Measurements from ENCODE around the gene THBS4. TPM values are rescaled to one million over a fixed set of nuclear protein-coding genes. Genes with fewer than 3 reads are reported as not detected.

Gene THBS4
- total and polyA plus RNA-seq, 9 of the 15 experiments (the other 6 are each of a cell fraction or from before 2014, with no cell fraction given), result 0.07 to 0.08 TPM; not detected in 7

DNA sequence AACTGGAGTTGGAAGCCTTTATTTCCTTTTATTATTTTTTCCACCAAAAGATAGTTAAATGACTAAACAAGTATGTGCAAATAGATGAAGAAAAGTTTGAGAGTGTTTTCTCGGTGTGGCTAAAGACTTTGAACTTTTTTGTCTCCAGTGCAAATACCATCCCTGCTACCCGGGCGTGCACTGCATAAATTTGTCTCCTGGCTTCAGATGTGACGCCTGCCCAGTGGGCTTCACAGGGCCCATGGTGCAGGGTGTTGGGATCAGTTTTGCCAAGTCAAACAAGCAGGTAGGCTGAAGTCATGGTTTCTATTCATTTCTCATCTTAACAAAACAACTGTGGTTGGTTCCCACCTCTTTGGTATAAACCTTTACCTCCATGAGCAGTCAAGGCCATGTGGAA, 26.4 kb downstream of the THBS4 start:
- no TSS peak for BruUV-seq (replicated peaks)
- in situ Hi-C loops (cut with MboI), result no loop called here
- Histone ChIP-seq H3K4me3 (no peak overlapping the region), H3K9me3 (replicated peaks; ENCODE audit: control insufficient read depth, insufficient read depth, low read depth, low read length) (no peaks in the 10 kb centered on the region; the same call in 1 of the 2 replicates), H3K9me1 (ENCODE audit: control insufficient read depth, insufficient read depth, low read length) (no peaks in the 10 kb centered on the region), H3K4me2 (ENCODE audit: insufficient read depth, low read length) (no peak overlapping the region), H3K79me2 (ENCODE audit: control insufficient read depth, insufficient read depth, low read length) (no peaks in the 10 kb centered on the region), H3K27me3 (ENCODE audit: control insufficient read depth in 2 of 2, insufficient read depth in 2 of 2, low read length in 2 of 2) (peaks cover 35 to 44% of the 10 kb centered on the region in 2 experiments), H3K36me3 (ENCODE audit: control insufficient read depth, insufficient read depth, low read length) (no peaks in the 10 kb centered on the region), H4K20me1 (replicated peaks; ENCODE audit: control insufficient read depth, insufficient read depth, low read length) (no peaks in the 10 kb centered on the region), H3K9ac (ENCODE audit: insufficient read depth in 1 of 2, low read depth in 2 of 2, low read length in 2 of 2) (no peak overlapping the region), H2AFZ (ENCODE audit: low read depth, low read length) (no peak overlapping the region), H3K27ac (ENCODE audit: extremely low read depth, low read depth, low read length) (no peak overlapping the region), H3K4me1 (replicated peaks in 1 of 2; ENCODE audit: control insufficient read depth in 2 of 2, insufficient read depth in 2 of 2, low read length in 2 of 2) (no peaks in the 10 kb centered on the region)
- intact Hi-C loops (cut with micrococcal nuclease), result no loop called here
- WGBS (ENCODE audit: insufficient coverage, low coverage, missing lambda C conversion rate), result 0% methylated on average over 4 of the region's 4 CpGs
- DNase-seq (ENCODE audit: extremely low read depth in 1 of 4, low spot score in 3 of 4) (no peak), FAIRE-seq (no peak), ATAC-seq (no peak)
- CTCF ChIA-PET (ENCODE audit: low intra/inter-chr PET ratio), result no interaction called here
- TF ChIP-seq, protein P1, sequence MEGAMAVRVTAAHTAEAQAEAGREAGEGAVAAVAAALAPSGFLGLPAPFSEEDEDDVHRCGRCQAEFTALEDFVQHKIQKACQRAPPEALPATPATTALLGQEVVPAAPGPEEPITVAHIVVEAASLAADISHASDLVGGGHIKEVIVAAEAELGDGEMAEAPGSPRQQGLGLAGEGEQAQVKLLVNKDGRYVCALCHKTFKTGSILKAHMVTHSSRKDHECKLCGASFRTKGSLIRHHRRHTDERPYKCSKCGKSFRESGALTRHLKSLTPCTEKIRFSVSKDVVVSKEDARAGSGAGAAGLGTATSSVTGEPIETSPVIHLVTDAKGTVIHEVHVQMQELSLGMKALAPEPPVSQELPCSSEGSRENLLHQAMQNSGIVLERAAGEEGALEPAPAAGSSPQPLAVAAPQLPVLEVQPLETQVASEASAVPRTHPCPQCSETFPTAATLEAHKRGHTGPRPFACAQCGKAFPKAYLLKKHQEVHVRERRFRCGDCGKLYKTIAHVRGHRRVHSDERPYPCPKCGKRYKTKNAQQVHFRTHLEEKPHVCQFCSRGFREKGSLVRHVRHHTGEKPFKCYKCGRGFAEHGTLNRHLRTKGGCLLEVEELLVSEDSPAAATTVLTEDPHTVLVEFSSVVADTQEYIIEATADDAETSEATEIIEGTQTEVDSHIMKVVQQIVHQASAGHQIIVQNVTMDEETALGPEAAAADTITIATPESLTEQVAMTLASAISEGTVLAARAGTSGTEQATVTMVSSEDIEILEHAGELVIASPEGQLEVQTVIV (CRISPR knock-in tag; IDR thresholded peaks at IDR 0.05; ENCODE audit: borderline replicate concordance), result no peak
- TF ChIP-seq FOXP1 (CRISPR knock-in tag; IDR thresholded peaks at IDR 0.05), result no peak
- TF ChIP-seq, protein P2, sequence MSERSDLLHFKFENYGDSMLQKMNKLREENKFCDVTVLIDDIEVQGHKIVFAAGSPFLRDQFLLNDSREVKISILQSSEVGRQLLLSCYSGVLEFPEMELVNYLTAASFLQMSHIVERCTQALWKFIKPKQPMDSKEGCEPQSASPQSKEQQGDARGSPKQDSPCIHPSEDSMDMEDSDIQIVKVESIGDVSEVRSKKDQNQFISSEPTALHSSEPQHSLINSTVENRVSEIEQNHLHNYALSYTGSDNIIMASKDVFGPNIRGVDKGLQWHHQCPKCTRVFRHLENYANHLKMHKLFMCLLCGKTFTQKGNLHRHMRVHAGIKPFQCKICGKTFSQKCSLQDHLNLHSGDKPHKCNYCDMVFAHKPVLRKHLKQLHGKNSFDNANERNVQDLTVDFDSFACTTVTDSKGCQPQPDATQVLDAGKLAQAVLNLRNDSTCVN (CRISPR knock-in tag; IDR thresholded peaks at IDR 0.05), result no peak
- TF ChIP-seq ZNF551 (CRISPR knock-in tag; IDR thresholded peaks at IDR 0.05), result no peak
- no peak for TF ChIP-seq SMAD4 (CRISPR knock-in tag; conservative IDR thresholded peaks at IDR 0.05)
- TF ChIP-seq TBL1XR1 (IDR thresholded peaks at IDR 0.05; ENCODE audit: low read length in 2 of 2), result no peak
- no peak for TF ChIP-seq MCM3 (IDR thresholded peaks at IDR 0.05)
- TF ChIP-seq CHCHD3 (CRISPR knock-in tag; IDR thresholded peaks at IDR 0.05), result no peak
- no peak for TF ChIP-seq FOXJ2 (tag; IDR thresholded peaks at IDR 0.05)
- TF ChIP-seq ZKSCAN8 (CRISPR knock-in tag; IDR thresholded peaks at IDR 0.05), result no peak
- TF ChIP-seq, protein P3, sequence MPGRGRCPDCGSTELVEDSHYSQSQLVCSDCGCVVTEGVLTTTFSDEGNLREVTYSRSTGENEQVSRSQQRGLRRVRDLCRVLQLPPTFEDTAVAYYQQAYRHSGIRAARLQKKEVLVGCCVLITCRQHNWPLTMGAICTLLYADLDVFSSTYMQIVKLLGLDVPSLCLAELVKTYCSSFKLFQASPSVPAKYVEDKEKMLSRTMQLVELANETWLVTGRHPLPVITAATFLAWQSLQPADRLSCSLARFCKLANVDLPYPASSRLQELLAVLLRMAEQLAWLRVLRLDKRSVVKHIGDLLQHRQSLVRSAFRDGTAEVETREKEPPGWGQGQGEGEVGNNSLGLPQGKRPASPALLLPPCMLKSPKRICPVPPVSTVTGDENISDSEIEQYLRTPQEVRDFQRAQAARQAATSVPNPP (IDR thresholded peaks at IDR 0.05; ENCODE audit: borderline replicate concordance, insufficient read depth, insufficient read length), result no peak
- TF ChIP-seq SRSF9 (IDR thresholded peaks at IDR 0.05; ENCODE audit: borderline replicate concordance, low read depth, low read length), result no peak
- no peak for TF ChIP-seq KHSRP (IDR thresholded peaks at IDR 0.05)
- no peak for TF ChIP-seq ZKSCAN1 (IDR thresholded peaks at IDR 0.05; ENCODE audit: low read depth, low read length)
- no peak for TF ChIP-seq PTRF (tag; IDR thresholded peaks at IDR 0.05)
- POLR2A ChIA-PET, result interaction anchor here (0.5 kb wide), 1 partner anchor 918 kb away, joined by 3 read pairs; no protein-coding TSS in a partner anchor
